Trophoblast cell (in vitro differentiated cells and primary cell): ENCODE results near the gene LIMCH1.
"Not testable (repeated sequence)": the region's sequence is repeated elsewhere in the genome, so short reads cannot be mapped to it uniquely, and the experiment has no call there.

ENCODE experiments used
- DNase-seq, 2 donors: peaks; one replicate each; pipeline ENCODE4 v3.0.0-alpha.2; 2016
- H2AFZ ChIP-seq: 2 replicates; pipeline ENCODE4 v1.6.1; 2013; ENCODE audit warnings: low read length, moderate library complexity, mild to moderate bottlenecking; ENCODE audit not compliant: insufficient read depth, poor library complexity
- H2AK5ac ChIP-seq: 2 replicates; pipeline ENCODE4 v1.6.1; 2013; ENCODE audit warnings: mild to moderate bottlenecking, low read length
- H2BK120ac ChIP-seq: 2 replicates; pipeline ENCODE4 v1.6.1; 2013; ENCODE audit warnings: low read length, mild to moderate bottlenecking, moderate library complexity; ENCODE audit not compliant: insufficient read depth, poor library complexity
- H2BK12ac ChIP-seq: 2 replicates; pipeline ENCODE4 v1.6.1; 2013; ENCODE audit warnings: mild to moderate bottlenecking, low read length, moderate library complexity
- H2BK5ac ChIP-seq: 2 replicates; pipeline ENCODE4 v1.6.1; 2013; ENCODE audit warnings: low read length, low read depth, moderate library complexity, mild to moderate bottlenecking; ENCODE audit not compliant: poor library complexity
- H3K14ac ChIP-seq: 2 replicates; pipeline ENCODE4 v1.6.1; 2013; ENCODE audit warnings: mild to moderate bottlenecking, low read length
- H3K18ac ChIP-seq: 2 replicates; pipeline ENCODE4 v1.6.1; 2013; ENCODE audit warnings: mild to moderate bottlenecking, low read length
- H3K23ac ChIP-seq: 2 replicates; pipeline ENCODE4 v1.6.1; 2013; ENCODE audit warnings: low read length
- H3K27ac ChIP-seq: 2 replicates; pipeline ENCODE4 v1.5.1; 2013; ENCODE audit warnings: low read depth, mild to moderate bottlenecking, inconsistent platforms, low read length, moderate library complexity
- H3K27me3 ChIP-seq: 2 replicates; pipeline ENCODE4 v1.6.1; 2013; ENCODE audit warnings: inconsistent platforms, mild to moderate bottlenecking, low read length, moderate library complexity; ENCODE audit not compliant: insufficient read depth
- H3K36me3 ChIP-seq, 2 experiments: 1 replicate in 1 of 2; 2 replicates in 1 of 2; pipeline ENCODE4 v1.6.1; 2013; ENCODE audit warnings: low read length in 2 of 2, mild to moderate bottlenecking in 2 of 2, moderate library complexity in 1 of 2; ENCODE audit not compliant: insufficient read depth in 2 of 2, control insufficient read depth in 1 of 2
- H3K4ac ChIP-seq: 2 replicates; pipeline ENCODE4 v1.6.1; 2013; ENCODE audit warnings: low read depth, mild to moderate bottlenecking, low read length, moderate library complexity
- H3K4me1 ChIP-seq, 2 experiments: 1 replicate in 1 of 2; 2 replicates in 1 of 2; pipeline ENCODE4 v1.6.1; 2013; ENCODE audit warnings: low read length in 2 of 2, mild to moderate bottlenecking in 2 of 2, moderate library complexity in 1 of 2; ENCODE audit not compliant: insufficient read depth in 2 of 2, control insufficient read depth in 1 of 2
- H3K4me2 ChIP-seq: 2 replicates; pipeline ENCODE4 v1.6.1; 2013; ENCODE audit warnings: inconsistent platforms, mild to moderate bottlenecking, low read length, moderate library complexity
- H3K4me3 ChIP-seq: 2 replicates; pipeline ENCODE4 v1.5.1; 2013; ENCODE audit warnings: mild to moderate bottlenecking, low read depth, low read length, inconsistent platforms
- H3K79me1 ChIP-seq: one replicate; pipeline ENCODE4 v1.6.1; 2013; ENCODE audit warnings: low read length
- H3K79me2 ChIP-seq: 2 replicates; pipeline ENCODE4 v1.6.1; 2013; ENCODE audit warnings: low read length, mild to moderate bottlenecking; ENCODE audit not compliant: control insufficient read depth, insufficient read depth, poor library complexity
- H3K9ac ChIP-seq: 2 replicates; pipeline ENCODE4 v1.6.1; 2013; ENCODE audit warnings: mild to moderate bottlenecking, low read length
- H3K9me3 ChIP-seq: 2 replicates; pipeline ENCODE4 v1.6.1; 2013; ENCODE audit warnings: low read depth, mild to moderate bottlenecking, control low read depth, inconsistent platforms, low read length; ENCODE audit not compliant: insufficient read depth
- H4K12ac ChIP-seq: 2 replicates; pipeline ENCODE4 v1.6.1; 2013; ENCODE audit warnings: low read depth, mild to moderate bottlenecking, low read length, moderate library complexity
- H4K8ac ChIP-seq: 2 replicates; pipeline ENCODE4 v1.6.1; 2013; ENCODE audit warnings: low read depth, mild to moderate bottlenecking, low read length, moderate library complexity
- H4K91ac ChIP-seq: one replicate; pipeline ENCODE4 v1.6.1; 2013; ENCODE audit warnings: low read depth, mild to moderate bottlenecking, low read length, moderate library complexity
- WGBS: extraction: QIAGEN DNeasy Blood & Tissue Kit; methylation state at CpG from one replicate; pipeline ENCODE4 v1.1.7; 2013; ENCODE audit warnings: missing lambda C conversion rate; ENCODE audit not compliant: insufficient read length, insufficient coverage; ENCODE audit errors: extremely low coverage; 5-methylcytosine and 5-hydroxymethylcytosine counted together

The LIMCH1 gene

GRCh38 chr4:41647383-41647782 is 109.4 kb downstream of the LIMCH1 start:
- no peak overlapping the region for H3K4ac ChIP-seq
- H3K36me3 ChIP-seq: peaks cover 9 to 14% of the 10 kb centered on the region in 2 experiments
- no peak overlapping the region for H3K27ac ChIP-seq
- H3K4me1 ChIP-seq: peaks cover 6 to 7% of the 10 kb centered on the region in 2 experiments
- no peaks in the 10 kb centered on the region for H3K79me2 ChIP-seq
- H4K12ac ChIP-seq: no peak overlapping the region
- H2BK5ac ChIP-seq: no peak overlapping the region
- H3K4me2 ChIP-seq: no peak overlapping the region
- H4K8ac ChIP-seq: no peak overlapping the region
- no peak overlapping the region for H2BK12ac ChIP-seq
- H2AFZ ChIP-seq: no peak overlapping the region
- H4K91ac ChIP-seq: no peak overlapping the region
- H3K79me1 ChIP-seq: peaks cover 3% of the 10 kb centered on the region
- no peak overlapping the region for H3K9ac ChIP-seq
- H3K23ac ChIP-seq: no peak overlapping the region
- no peak overlapping the region for H3K18ac ChIP-seq
- H3K4me3 ChIP-seq: no peak overlapping the region
- H3K9me3 ChIP-seq: no peaks in the 10 kb centered on the region
- no peak overlapping the region for H2AK5ac ChIP-seq
- no peak overlapping the region for H2BK120ac ChIP-seq
- H3K14ac ChIP-seq: no peak overlapping the region
- no peaks in the 10 kb centered on the region for H3K27me3 ChIP-seq
- DNase-seq: no peak
- no CpG with 5 or more reads among the region's 3 CpGs for WGBS

- peaks cover 13 to 18% of the 10 kb centered on the region in 2 experiments for H3K36me3 ChIP-seq
- H3K4me1 ChIP-seq, H2AFZ ChIP-seq, H3K23ac ChIP-seq, H2AK5ac ChIP-seq, H3K9me3 ChIP-seq, H2BK5ac ChIP-seq, H3K9ac ChIP-seq, H4K12ac ChIP-seq, H3K4me2 ChIP-seq, H4K91ac ChIP-seq, H3K79me2 ChIP-seq, H3K4ac ChIP-seq, DNase-seq, H3K79me1 ChIP-seq, H4K8ac ChIP-seq, H2BK12ac ChIP-seq, H3K27me3 ChIP-seq, H3K18ac ChIP-seq, H3K4me3 ChIP-seq, H3K14ac ChIP-seq, H3K27ac ChIP-seq, H2BK120ac ChIP-seq: not testable (repeated sequence)
Measured at GRCh38 chr4:41651150-41651549, 113.2 kb downstream of the LIMCH1 start.

- Histone ChIP-seq H3K18ac (no peak overlapping the region), H3K23ac (no peak overlapping the region), H3K4me3 (no peak overlapping the region), H3K4me2 (no peak overlapping the region), H3K14ac (no peak overlapping the region), H3K36me3 (peaks cover 12 to 14% of the 10 kb centered on the region in 2 experiments), H3K27me3 (no peaks in the 10 kb centered on the region), H4K8ac (no peak overlapping the region), H4K12ac (no peak overlapping the region), H2BK120ac (no peak overlapping the region), H3K27ac (no peak overlapping the region), H3K79me1 (peaks cover 3% of the 10 kb centered on the region), H2BK12ac (no peak overlapping the region), H3K9me3 (no peaks in the 10 kb centered on the region), H3K4ac (no peak overlapping the region), H2BK5ac (no peak overlapping the region), H2AFZ (no peak overlapping the region), H4K91ac (no peak overlapping the region), H3K4me1 (peaks cover 0 to 9% of the 10 kb centered on the region in 2 experiments), H2AK5ac (no peak overlapping the region), H3K9ac (no peak overlapping the region), H3K79me2 (no peaks in the 10 kb centered on the region)
- no peak for DNase-seq
- WGBS: no CpG with 5 or more reads among the region's 1 CpG
Measured at GRCh38 chr4:41652971-41653370, 115.0 kb downstream of the LIMCH1 start.

- Histone ChIP-seq H3K18ac (no peak overlapping the region), H4K8ac (no peak overlapping the region), H4K91ac (no peak overlapping the region), H2AK5ac (no peak overlapping the region), H3K4ac (no peak overlapping the region), H2BK12ac (no peak overlapping the region), H2BK5ac (no peak overlapping the region), H3K4me1 (peaks cover 0 to 10% of the 10 kb centered on the region in 2 experiments), H3K4me2 (no peak overlapping the region), H3K9ac (no peak overlapping the region), H3K27ac (no peak overlapping the region), H2AFZ (no peak overlapping the region), H3K9me3 (no peaks in the 10 kb centered on the region), H3K27me3 (no peaks in the 10 kb centered on the region), H4K12ac (no peak overlapping the region), H3K14ac (no peak overlapping the region), H3K23ac (no peak overlapping the region), H2BK120ac (no peak overlapping the region), H3K79me1 (peaks cover 4% of the 10 kb centered on the region), H3K4me3 (no peak overlapping the region), H3K79me2 (no peaks in the 10 kb centered on the region), H3K36me3 (peaks cover 8 to 14% of the 10 kb centered on the region in 2 experiments)
- no peak for DNase-seq
- WGBS: no CpG with 5 or more reads among the region's 6 CpGs
Measured at GRCh38 chr4:41653523-41653922, 115.6 kb downstream of the LIMCH1 start.
